Astrocyte (in vitro differentiated cells and primary cell): ENCODE results near the gene ZNF426.

Experiments
- EZH2 ChIP-seq: IDR thresholded peaks from 2 replicates; pipeline ENCODE4 v1.6.1; 2012; ENCODE audit warnings: mild to moderate bottlenecking, low read length, inconsistent platforms; ENCODE audit not compliant: insufficient read depth
- TF ChIP-seq, protein P1 (sequence below): IDR thresholded peaks from 2 replicates; pipeline ENCODE4 v1.5.1; 2011; ENCODE audit warnings: low read depth, mild to moderate bottlenecking, inconsistent platforms, low read length, moderate library complexity; ENCODE audit not compliant: insufficient read depth

DNA sequence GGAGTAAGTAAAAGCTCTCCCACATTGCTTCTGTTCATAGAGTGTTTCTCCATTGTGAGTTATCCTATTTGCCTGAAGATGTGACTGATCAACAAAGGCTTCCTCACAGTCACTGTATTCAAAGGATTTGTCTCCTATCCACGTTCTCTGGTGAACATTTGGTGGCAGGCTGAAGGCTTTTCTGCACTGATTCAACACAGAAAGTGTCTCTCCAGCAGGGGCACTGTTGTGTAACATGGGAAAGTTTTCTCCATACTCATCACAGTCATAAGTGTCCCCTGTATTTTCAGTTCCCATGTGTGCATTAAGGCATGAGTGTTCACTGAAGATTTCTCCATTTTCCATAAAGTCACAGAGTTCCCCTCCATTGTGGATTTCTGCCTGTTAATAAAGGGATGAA, 28.3 kb upstream of the ZNF426 start:
- TF ChIP-seq, protein P1, sequence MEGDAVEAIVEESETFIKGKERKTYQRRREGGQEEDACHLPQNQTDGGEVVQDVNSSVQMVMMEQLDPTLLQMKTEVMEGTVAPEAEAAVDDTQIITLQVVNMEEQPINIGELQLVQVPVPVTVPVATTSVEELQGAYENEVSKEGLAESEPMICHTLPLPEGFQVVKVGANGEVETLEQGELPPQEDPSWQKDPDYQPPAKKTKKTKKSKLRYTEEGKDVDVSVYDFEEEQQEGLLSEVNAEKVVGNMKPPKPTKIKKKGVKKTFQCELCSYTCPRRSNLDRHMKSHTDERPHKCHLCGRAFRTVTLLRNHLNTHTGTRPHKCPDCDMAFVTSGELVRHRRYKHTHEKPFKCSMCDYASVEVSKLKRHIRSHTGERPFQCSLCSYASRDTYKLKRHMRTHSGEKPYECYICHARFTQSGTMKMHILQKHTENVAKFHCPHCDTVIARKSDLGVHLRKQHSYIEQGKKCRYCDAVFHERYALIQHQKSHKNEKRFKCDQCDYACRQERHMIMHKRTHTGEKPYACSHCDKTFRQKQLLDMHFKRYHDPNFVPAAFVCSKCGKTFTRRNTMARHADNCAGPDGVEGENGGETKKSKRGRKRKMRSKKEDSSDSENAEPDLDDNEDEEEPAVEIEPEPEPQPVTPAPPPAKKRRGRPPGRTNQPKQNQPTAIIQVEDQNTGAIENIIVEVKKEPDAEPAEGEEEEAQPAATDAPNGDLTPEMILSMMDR = no peak
- TF ChIP-seq EZH2 = no peak
